ENCODE measurements around the gene SELENOM.

Gene SELENOM

GRCh38 chr22:31107178-31107893, at the start of gene SELENOM:
TSS of gene SELENOM (minus strand) at chr22:31107568. CDS start at chr22:31107505, 63 bp downstream.
- peak; percentile 92 for DNase-seq

- DNase-seq, result no peak
Measured at GRCh38 chr22:31155422-31155821, 48.1 kb upstream of the SELENOM start.

GRCh38 chr22:31154975-31155374, 47.6 kb upstream of the SELENOM start:
- DNase-seq, result no peak

- DNase-seq, result no peak
Measured at GRCh38 chr22:31153357-31153756, 46.0 kb upstream of the SELENOM start.

- no peak for DNase-seq
Measured at GRCh38 chr22:31151872-31152271, 44.5 kb upstream of the SELENOM start.

GRCh38 chr22:31150615-31151014, 43.2 kb upstream of the SELENOM start:
- no peak for DNase-seq

- DNase-seq, result peak; percentile 52
Measured at GRCh38 chr22:31148953-31149627, 41.7 kb upstream of the SELENOM start.

GRCh38 chr22:31148488-31148887, 41.1 kb upstream of the SELENOM start:
- DNase-seq, result no peak

- no peak for DNase-seq
Measured at GRCh38 chr22:31144223-31144622, 36.9 kb upstream of the SELENOM start.

GRCh38 chr22:31143537-31143936, 36.2 kb upstream of the SELENOM start:
- DNase-seq, result no peak

- DNase-seq, result no peak
Measured at GRCh38 chr22:31143038-31143437, 35.7 kb upstream of the SELENOM start.

- no peak for DNase-seq
Measured at GRCh38 chr22:31142285-31142684, 34.9 kb upstream of the SELENOM start.

- DNase-seq, result no peak
Measured at GRCh38 chr22:31141551-31141950, 34.2 kb upstream of the SELENOM start.

- no peak for DNase-seq
Measured at GRCh38 chr22:31140746-31141145, 33.4 kb upstream of the SELENOM start.

- DNase-seq, result no peak
Measured at GRCh38 chr22:31139866-31140716, 32.7 kb upstream of the SELENOM start, which contains the start of gene PLA2G3. TSS of gene PLA2G3 (minus strand) at chr22:31140508. CDS start at chr22:31140354, 154 bp downstream.

- no peak for DNase-seq
Measured at GRCh38 chr22:31139066-31139465, 31.7 kb upstream of the SELENOM start.

- no peak for DNase-seq
Measured at GRCh38 chr22:31138126-31138525, 30.8 kb upstream of the SELENOM start.

GRCh38 chr22:31137721-31138120, 30.4 kb upstream of the SELENOM start:
- DNase-seq, result no peak

- DNase-seq, result no peak
Measured at GRCh38 chr22:31136711-31137110, 29.3 kb upstream of the SELENOM start.

GRCh38 chr22:31136155-31136554, 28.8 kb upstream of the SELENOM start:
- no peak for DNase-seq

- DNase-seq, result no peak
Measured at GRCh38 chr22:31135706-31136105, 28.3 kb upstream of the SELENOM start.

GRCh38 chr22:31134688-31135087, 27.3 kb upstream of the SELENOM start:
- DNase-seq, result no peak

- DNase-seq, result no peak
Measured at GRCh38 chr22:31133911-31134310, 26.5 kb upstream of the SELENOM start.

Measured in activated CD4-positive, alpha-beta T cell treated with anti-CD3 and anti-CD28 coated beads for 48 hours (primary cell).